H1 (cell line): ENCODE results near the gene ATE1. TPM values are rescaled to one million over a fixed set of nuclear protein-coding genes. Genes with fewer than 3 reads are reported as not detected.

Experiments used
- CTCF ChIA-PET: fragments of 300-600 bp; sonication (Branson Sonifier 250); formaldehyde crosslinking; loops from one replicate; lab custom pipeline; 2021; ENCODE audit not compliant: partially characterized antibody; lab: Charles Lee
- POLR2A ChIA-PET: fragments of 300-600 bp; sonication (Branson Sonifier 250); formaldehyde crosslinking; loops from one replicate; lab custom pipeline; 2021; ENCODE audit warnings: inconsistent platforms; ENCODE audit not compliant: partially characterized antibody; lab: Charles Lee
- DNase-seq, 2 experiments: peaks; one replicate each; pipeline versions ENCODE4 v3.0.0 to v3.0.0-alpha.2; 2010 to 2022; ENCODE audit warnings: low spot score in 2 of 2, low read depth in 1 of 2, mixed read lengths in 1 of 2
- FAIRE-seq: peaks from 2 replicates; lab custom pipeline; 2011; peaks lifted over from hg19 to GRCh38; lab: Jason Lieb, UNC
- H2AFZ ChIP-seq: 2 replicates; pipeline ENCODE4 v1.8.1; 2012; ENCODE audit warnings: low read length, inconsistent platforms
- H2AK5ac ChIP-seq: 2 replicates; pipeline ENCODE4 v1.6.1; 2013; ENCODE audit warnings: low read depth, low read length
- H2BK120ac ChIP-seq: replicated peaks from 2 replicates; pipeline ENCODE3; 2013; ENCODE audit warnings: low read depth, low read length, inconsistent platforms
- H2BK12ac ChIP-seq: 2 replicates; pipeline ENCODE4 v1.6.1; 2013; ENCODE audit warnings: low read depth, low read length
- H2BK15ac ChIP-seq: 2 replicates; pipeline ENCODE4 v1.6.1; 2013; ENCODE audit warnings: low read length
- H2BK20ac ChIP-seq: 2 replicates; pipeline ENCODE4 v1.6.1; 2013; ENCODE audit warnings: low read length
- H2BK5ac ChIP-seq: 2 replicates; pipeline ENCODE4 v1.6.1; 2013; ENCODE audit warnings: low read depth, low read length
- H3K14ac ChIP-seq: 2 replicates; pipeline ENCODE4 v1.6.1; 2013; ENCODE audit warnings: inconsistent platforms; ENCODE audit not compliant: insufficient read length
- H3K18ac ChIP-seq: 2 replicates; pipeline ENCODE4 v1.6.1; 2013; ENCODE audit warnings: low read length; ENCODE audit errors: extremely low read depth
- H3K23ac ChIP-seq: 2 replicates; pipeline ENCODE4 v1.6.1; 2013; ENCODE audit warnings: inconsistent platforms; ENCODE audit not compliant: insufficient read length
- H3K23me2 ChIP-seq: 2 replicates; pipeline ENCODE4 v1.6.1; 2013; ENCODE audit warnings: low read depth, low read length
- H3K27ac ChIP-seq: 2 replicates; pipeline ENCODE4 v1.6.1; 2011; ENCODE audit warnings: low read depth, low read length, inconsistent platforms
- H3K27me3 ChIP-seq, 4 experiments: replicated peaks in 1 of 4; 1 replicate in 1 of 4; 2 replicates in 3 of 4; pipeline versions ENCODE4 v1.6.1 to v1.8.1; 2011 to 2013; ENCODE audit warnings: low read length in 3 of 4, mild to moderate bottlenecking in 3 of 4, inconsistent platforms in 2 of 4, mixed read lengths in 2 of 4, moderate library complexity in 1 of 4; ENCODE audit not compliant: control insufficient read depth in 3 of 4, insufficient read depth in 3 of 4; ENCODE audit errors: extremely low read depth in 1 of 4
- H3K36me3 ChIP-seq, 4 experiments: 2 replicates each; pipeline versions ENCODE4 v1.6.1 to v1.8.1; 2011 to 2013; ENCODE audit warnings: mild to moderate bottlenecking in 4 of 4, low read length in 3 of 4, moderate library complexity in 2 of 4, control low read depth in 1 of 4, inconsistent platforms in 1 of 4; ENCODE audit not compliant: insufficient read depth in 4 of 4, control insufficient read depth in 2 of 4
- H3K4ac ChIP-seq: replicated peaks from 2 replicates; pipeline ENCODE3; 2013; ENCODE audit warnings: low read length, low read depth, mixed read lengths, inconsistent platforms; ENCODE audit not compliant: insufficient read length
- H3K4me1 ChIP-seq, 4 experiments: replicated peaks in 1 of 4; 1 replicate in 1 of 4; 2 replicates in 3 of 4; pipeline versions ENCODE4 v1.6.1 to v1.8.1; 2011 to 2013; ENCODE audit warnings: low read length in 3 of 4, inconsistent platforms in 2 of 4, mixed read lengths in 1 of 4; ENCODE audit not compliant: insufficient read depth in 4 of 4, control insufficient read depth in 3 of 4
- H3K4me2 ChIP-seq, 2 experiments: 2 replicates each; pipeline versions ENCODE4 v1.6.1 to v1.8.1; 2011 to 2013; ENCODE audit warnings: low read depth in 2 of 2, low read length in 2 of 2, control low read depth in 1 of 2, inconsistent platforms in 1 of 2, mild to moderate bottlenecking in 1 of 2; ENCODE audit not compliant: insufficient read depth in 1 of 2
- H3K4me3 ChIP-seq, 4 experiments: fragments of 200-600, 300-600 bp in 1 of 4; sonication (generic), shearing (Covaris generic), sonication (Bioruptor Twin) in 1 of 4; 2 replicates each; pipeline versions ENCODE4 v1.5.1 to v1.8.1; 2011 to 2016; ENCODE audit warnings: low read length in 4 of 4, low read depth in 3 of 4, control low read depth in 2 of 4, inconsistent platforms in 2 of 4, mild to moderate bottlenecking in 2 of 4, mixed read lengths in 1 of 4, moderate library complexity in 1 of 4; ENCODE audit not compliant: insufficient read depth in 2 of 4; ENCODE audit errors: extremely low read depth in 1 of 4
- H3K56ac ChIP-seq: replicated peaks from 2 replicates; pipeline ENCODE3; 2013; ENCODE audit warnings: low read depth, mild to moderate bottlenecking, mixed read lengths, low read length, inconsistent platforms; ENCODE audit not compliant: insufficient read length
- H3K79me1 ChIP-seq: 2 replicates; pipeline ENCODE4 v1.6.1; 2013; ENCODE audit warnings: low read depth, low read length, control low read depth
- H3K79me2 ChIP-seq, 2 experiments: 2 replicates each; pipeline versions ENCODE4 v1.6.1 to v1.8.1; 2012 to 2013; ENCODE audit warnings: low read length in 2 of 2, mild to moderate bottlenecking in 2 of 2, inconsistent platforms in 1 of 2; ENCODE audit not compliant: insufficient read depth in 2 of 2, control insufficient read depth in 1 of 2
- H3K9ac ChIP-seq, 4 experiments: replicated peaks in 1 of 4; 1 replicate in 1 of 4; 2 replicates in 3 of 4; pipeline versions ENCODE4 v1.6.1 to v1.8.1; 2011 to 2013; ENCODE audit warnings: low read depth in 3 of 4, low read length in 3 of 4, control low read depth in 2 of 4, mild to moderate bottlenecking in 2 of 4, moderate library complexity in 2 of 4, inconsistent platforms in 1 of 4; ENCODE audit errors: extremely low read depth in 1 of 4
- H3K9me3 ChIP-seq, 2 experiments: 2 replicates each; pipeline versions ENCODE4 v1.6.1 to v1.8.1; 2012 to 2013; ENCODE audit warnings: mild to moderate bottlenecking in 2 of 2, moderate library complexity in 2 of 2, control low read depth in 1 of 2, inconsistent platforms in 1 of 2, low read depth in 1 of 2, low read length in 1 of 2, mixed read lengths in 1 of 2; ENCODE audit not compliant: insufficient read depth in 2 of 2
- H4K20me1 ChIP-seq, 2 experiments: replicated peaks in 1 of 2; 2 replicates each; pipeline versions ENCODE3 to v1.8.1; 2011 to 2013; ENCODE audit warnings: inconsistent platforms in 2 of 2, low read length in 2 of 2, mild to moderate bottlenecking in 1 of 2; ENCODE audit not compliant: insufficient read depth in 2 of 2, control insufficient read depth in 1 of 2
- H4K5ac ChIP-seq: 2 replicates; pipeline ENCODE4 v1.6.1; 2013; ENCODE audit warnings: low read length, low read depth, mixed read lengths, inconsistent platforms; ENCODE audit not compliant: insufficient read length
- H4K8ac ChIP-seq: 2 replicates; pipeline ENCODE4 v1.8.0; 2013; ENCODE audit warnings: mild to moderate bottlenecking, moderate library complexity, low read length, inconsistent platforms; ENCODE audit not compliant: insufficient read depth; ENCODE audit errors: extremely low read depth
- H4K91ac ChIP-seq: replicated peaks from 2 replicates; pipeline ENCODE3; 2013; ENCODE audit warnings: low read length, mixed read lengths, inconsistent platforms; ENCODE audit not compliant: insufficient read length
- CBX5 ChIP-seq: fragments of 300-800, 300-1000 bp; sonication (generic); IDR thresholded peaks from 2 replicates; pipeline ENCODE4 v1.7.1; 2016; ENCODE audit warnings: antibody characterized with exemption, low read length, low read depth
- GABPA ChIP-seq: IDR thresholded peaks from 2 replicates; pipeline ENCODE4 v1.6.1; 2011; ENCODE audit warnings: mild to moderate bottlenecking, low read length, moderate library complexity, borderline replicate concordance; ENCODE audit not compliant: insufficient read depth
- RAD21 ChIP-seq, 2 experiments: IDR thresholded peaks in 1 of 2; conservative IDR thresholded peaks in 1 of 2; 2 replicates each; pipeline ENCODE4 v1.6.1; 2011; ENCODE audit warnings: low read depth in 2 of 2, low read length in 2 of 2, improper control_type of control experiment in 1 of 2, inconsistent platforms in 1 of 2, mild to moderate bottlenecking in 1 of 2, moderate library complexity in 1 of 2
- RBBP5 ChIP-seq: IDR thresholded peaks from 2 replicates; pipeline ENCODE4 v1.7.1; 2012; ENCODE audit warnings: low read depth, mild to moderate bottlenecking, inconsistent platforms, low read length, moderate library complexity, borderline replicate concordance
- WGBS, 2 experiments: shearing (Covaris generic) in 1 of 2; methylation state at CpG; one replicate each; pipeline versions ENCODE4 v1.1.6 to v1.1.7; 2013 to 2015; ENCODE audit warnings: low lambda C conversion rate in 2 of 2, mixed read lengths in 2 of 2, inconsistent platforms in 1 of 2, low coverage in 1 of 2, missing lambda C conversion rate in 1 of 2; ENCODE audit not compliant: insufficient replicate concordance in 2 of 2, insufficient coverage in 1 of 2, insufficient read length in 1 of 2; ENCODE audit errors: extremely low coverage in 1 of 2, missing lambda C conversion rate in 1 of 2; 5-methylcytosine and 5-hydroxymethylcytosine counted together
- polyA plus RNA-seq, 7 experiments: library from polyadenylated mRNA; depleted of rRNA in 3 of 7; stranded (reverse) in 5 of 7; unstranded in 2 of 7; fragments of >200 nt in 5 of 7; fragments of 200-250 nt in 2 of 7; gene quantifications; 1 replicate in 5 of 7; 2 replicates in 1 of 7; 4 replicates in 1 of 7; pipeline versions ENCODE4 v1.2.1 to v1.2.3, GENCODE V29; 2011 to 2013; ENCODE audit warnings: missing spikeins in 2 of 7, mixed read lengths in 2 of 7
- total RNA-seq: library from RNA; stranded (reverse); fragmentation: NEBNext Ultra II Directional; extraction: Animal tissue kit (Norgen Biotek cat#: 25700); gene quantifications from 2 replicates; pipeline ENCODE4 v1.2.1, GENCODE V29; 2021
- TF ChIP-seq, protein P1 (sequence below), 3 experiments: IDR thresholded peaks; 1 replicate in 2 of 3; 2 replicates in 1 of 3; pipeline versions ENCODE4 v1.5.1 to v1.6.1; 2011; ENCODE audit warnings: low read length in 3 of 3, mild to moderate bottlenecking in 3 of 3, inconsistent platforms in 2 of 3, low read depth in 1 of 3, moderate library complexity in 1 of 3; ENCODE audit not compliant: insufficient read depth in 1 of 3; ENCODE audit errors: control extremely low read depth in 1 of 3

Gene ATE1
- total and polyA plus RNA-seq, 2 of the 8 experiments (the other 6 are each of a cell fraction or from before 2014, with no cell fraction given) = 8.8 to 26.9 TPM

DNA sequence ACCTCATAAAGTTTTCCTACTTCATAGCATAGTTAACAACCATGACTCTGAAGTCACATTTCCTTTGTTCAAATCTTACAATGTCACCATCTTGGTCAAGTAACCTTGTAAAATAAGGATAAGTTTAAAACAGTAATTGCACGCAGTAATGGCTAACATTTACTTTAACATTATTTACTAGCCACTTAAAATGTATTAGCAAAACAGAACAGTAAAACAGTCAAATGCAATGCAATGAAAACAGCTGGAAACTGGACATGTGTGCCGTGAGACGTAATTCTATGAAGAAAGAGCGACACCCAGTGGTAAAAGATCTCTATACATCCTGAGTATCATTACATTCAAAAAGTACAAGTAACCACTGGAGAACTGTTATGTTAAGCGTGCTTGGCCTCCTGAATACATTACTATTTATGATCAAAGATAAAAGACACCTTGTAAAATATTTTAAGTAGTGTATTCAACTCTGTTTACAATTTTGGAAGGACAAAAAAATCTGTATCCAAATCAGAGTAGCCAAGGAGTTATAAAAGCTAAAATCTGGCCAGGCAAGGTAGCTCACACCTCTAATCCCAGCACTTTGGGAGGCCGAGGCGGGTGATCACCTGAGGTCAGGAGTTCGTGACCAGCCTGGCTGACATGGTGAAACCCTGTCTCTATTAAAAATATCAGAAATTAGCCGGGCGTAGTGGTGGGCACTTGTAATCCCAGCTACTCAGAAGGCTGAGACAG lies 27.2 kb downstream of the ATE1 start:
- no peak overlapping the region for H2BK5ac ChIP-seq
- H2BK120ac ChIP-seq = no peak overlapping the region
- no peak overlapping the region for H3K14ac ChIP-seq
- H3K9me3 ChIP-seq = no peaks in the 10 kb centered on the region
- 58% methylated on average over 10 of the region's 10 CpGs; no CpG with 5 or more reads in 1 of the 2 experiments for WGBS, 2 experiments
- POLR2A ChIA-PET = interaction anchor here (0.6 to 1.4 kb wide), 4 partner anchors 9 to 358 kb away, joined by 3 to 8 read pairs (median 3); no protein-coding TSS in a partner anchor
- no peak overlapping the region for H4K5ac ChIP-seq
- H2BK20ac ChIP-seq = no peak overlapping the region
- peak; percentile 78 for FAIRE-seq
- no peak overlapping the region for H3K27ac ChIP-seq
- H3K4me1 ChIP-seq = peaks cover 0 to 4% (median 0%) of the 10 kb centered on the region in 4 experiments; a peak in 2 of 7 replicates
- no peaks in the 10 kb centered on the region for H3K23me2 ChIP-seq
- no peaks in the 10 kb centered on the region for H3K27me3 ChIP-seq
- CTCF ChIA-PET = interaction anchor here (0.6 to 4.3 kb wide), 21 partner anchors 12 to 974 kb away, joined by 3 to 46 read pairs (median 4); no protein-coding TSS in a partner anchor
- H3K9ac ChIP-seq = no peak overlapping the region
- H3K18ac ChIP-seq = no peak overlapping the region
- no peak for TF ChIP-seq RBBP5
- TF ChIP-seq, protein P1, sequence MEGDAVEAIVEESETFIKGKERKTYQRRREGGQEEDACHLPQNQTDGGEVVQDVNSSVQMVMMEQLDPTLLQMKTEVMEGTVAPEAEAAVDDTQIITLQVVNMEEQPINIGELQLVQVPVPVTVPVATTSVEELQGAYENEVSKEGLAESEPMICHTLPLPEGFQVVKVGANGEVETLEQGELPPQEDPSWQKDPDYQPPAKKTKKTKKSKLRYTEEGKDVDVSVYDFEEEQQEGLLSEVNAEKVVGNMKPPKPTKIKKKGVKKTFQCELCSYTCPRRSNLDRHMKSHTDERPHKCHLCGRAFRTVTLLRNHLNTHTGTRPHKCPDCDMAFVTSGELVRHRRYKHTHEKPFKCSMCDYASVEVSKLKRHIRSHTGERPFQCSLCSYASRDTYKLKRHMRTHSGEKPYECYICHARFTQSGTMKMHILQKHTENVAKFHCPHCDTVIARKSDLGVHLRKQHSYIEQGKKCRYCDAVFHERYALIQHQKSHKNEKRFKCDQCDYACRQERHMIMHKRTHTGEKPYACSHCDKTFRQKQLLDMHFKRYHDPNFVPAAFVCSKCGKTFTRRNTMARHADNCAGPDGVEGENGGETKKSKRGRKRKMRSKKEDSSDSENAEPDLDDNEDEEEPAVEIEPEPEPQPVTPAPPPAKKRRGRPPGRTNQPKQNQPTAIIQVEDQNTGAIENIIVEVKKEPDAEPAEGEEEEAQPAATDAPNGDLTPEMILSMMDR (IDR thresholded peaks at IDR 0.05; ENCODE audit: control extremely low read depth in 1 of 3, insufficient read depth in 1 of 3, low read depth in 1 of 3, low read length in 3 of 3) = peak in 2 of 3 experiments; percentile 61 to 76; a peak in 3 of 4 replicates
- peak; percentile 84 for TF ChIP-seq RAD21 (IDR thresholded peaks at IDR 0.05 in 1 of 2, conservative IDR thresholded peaks at IDR 0.05 in 1 of 2; ENCODE audit: low read depth in 2 of 2, low read length in 2 of 2)
- no peak for TF ChIP-seq CBX5
- no peak for TF ChIP-seq GABPA
- no peaks in the 10 kb centered on the region for H3K79me1 ChIP-seq
- no peak overlapping the region for H2BK12ac ChIP-seq
- H4K8ac ChIP-seq = no peak overlapping the region
- H3K56ac ChIP-seq = no peak overlapping the region
- no peak overlapping the region for H2AK5ac ChIP-seq
- no peak for DNase-seq
- no peaks in the 10 kb centered on the region; a peak in 1 of 4 replicates for H3K79me2 ChIP-seq
- no peak overlapping the region for H3K4ac ChIP-seq
- no peak overlapping the region for H3K4me2 ChIP-seq
- H3K36me3 ChIP-seq = peaks cover 5 to 20% (median 10%) of the 10 kb centered on the region in 4 experiments; a peak in 5 of 8 replicates
- H2BK15ac ChIP-seq = no peak overlapping the region
- H3K23ac ChIP-seq = no peak overlapping the region
- no peak overlapping the region for H3K4me3 ChIP-seq
- H4K20me1 ChIP-seq = peaks cover 0 to 1% of the 10 kb centered on the region in 2 experiments
- H2AFZ ChIP-seq = no peak overlapping the region
- no peak overlapping the region for H4K91ac ChIP-seq
